Epithelial cell of esophagus (primary cell): ENCODE data around the gene NEK6.

Experiments used
- DNase-seq: peaks from one replicate; pipeline ENCODE4 v3.0.0; 2010; ENCODE audit warnings: low read depth
- H3K4me3 ChIP-seq: 2 replicates; pipeline ENCODE4 v1.5.1; 2011; ENCODE audit warnings: mild to moderate bottlenecking, low read length, control low read depth
- CTCF ChIP-seq: IDR thresholded peaks from 2 replicates; pipeline ENCODE4 v1.5.1; 2011; ENCODE audit warnings: low read depth, mild to moderate bottlenecking, low read length, control low read depth, inconsistent platforms; ENCODE audit not compliant: insufficient read depth; ENCODE audit errors: missing control alignments

NEK6 gene

GRCh38 chr9:124272979-124273378 lies 15.2 kb downstream of the NEK6 start:
- no peak for TF ChIP-seq CTCF
- H3K4me3 ChIP-seq, result no peak overlapping the region
- DNase-seq, result no peak

DNA sequence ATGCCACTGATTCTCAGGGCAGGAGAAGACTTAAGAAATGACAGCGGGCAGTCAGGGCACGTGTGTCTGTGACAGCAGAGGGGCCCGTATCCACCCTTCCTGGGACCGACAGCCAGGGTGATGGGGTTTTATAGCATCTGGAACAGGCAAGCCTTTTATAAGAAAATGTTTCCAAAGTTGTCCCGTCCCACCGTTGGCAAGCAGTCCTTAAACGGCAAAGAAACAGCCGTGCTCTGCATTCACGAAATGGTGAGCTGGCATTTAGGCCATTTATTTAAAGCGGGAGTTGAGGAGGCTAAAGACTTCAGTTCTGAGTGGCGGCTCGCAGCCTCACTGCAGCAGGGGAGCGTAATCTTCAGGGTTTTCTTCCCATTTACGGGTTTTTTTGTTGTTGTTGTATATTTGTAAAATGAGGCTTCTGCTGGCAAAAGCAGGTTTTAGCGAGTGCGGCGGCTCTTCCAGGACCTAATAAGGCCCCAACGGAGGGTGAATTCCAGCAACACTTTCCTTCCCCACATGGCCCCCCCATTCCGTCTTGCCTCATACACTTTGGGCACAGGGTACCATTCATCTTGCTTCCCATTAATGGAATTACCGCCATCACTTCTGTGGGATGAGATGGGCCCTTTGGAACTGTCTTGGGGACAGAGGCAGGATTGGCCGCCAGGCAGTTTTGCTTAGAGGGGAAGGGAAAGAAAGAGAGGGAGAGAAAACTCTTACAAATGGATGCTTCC lies 15.8 kb downstream of the NEK6 start:
- TF ChIP-seq CTCF, result no peak
- no peak overlapping the region for H3K4me3 ChIP-seq
- no peak for DNase-seq

DNA sequence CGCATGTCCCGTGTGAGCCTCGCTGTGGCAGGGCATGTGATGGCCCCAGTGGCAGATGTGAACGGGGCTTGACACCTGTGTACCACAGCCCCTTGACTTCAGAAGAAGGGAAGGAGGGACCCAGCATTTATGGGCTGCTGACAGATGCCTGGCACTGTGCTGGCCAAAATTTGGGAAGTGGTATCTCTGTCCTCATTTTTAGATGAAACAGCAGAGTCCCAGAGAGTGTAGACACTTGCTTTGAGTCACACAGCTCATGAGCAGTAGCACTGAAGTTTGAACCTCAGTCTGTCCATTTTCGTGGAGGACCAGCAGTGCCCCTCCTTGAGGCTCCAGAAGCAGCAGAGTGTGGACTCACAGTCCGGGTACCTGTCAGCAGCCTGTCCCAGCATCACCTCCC lies 16.5 kb downstream of the NEK6 start:
- no peak for TF ChIP-seq CTCF
- DNase-seq, result no peak
- no peak overlapping the region for H3K4me3 ChIP-seq

DNA sequence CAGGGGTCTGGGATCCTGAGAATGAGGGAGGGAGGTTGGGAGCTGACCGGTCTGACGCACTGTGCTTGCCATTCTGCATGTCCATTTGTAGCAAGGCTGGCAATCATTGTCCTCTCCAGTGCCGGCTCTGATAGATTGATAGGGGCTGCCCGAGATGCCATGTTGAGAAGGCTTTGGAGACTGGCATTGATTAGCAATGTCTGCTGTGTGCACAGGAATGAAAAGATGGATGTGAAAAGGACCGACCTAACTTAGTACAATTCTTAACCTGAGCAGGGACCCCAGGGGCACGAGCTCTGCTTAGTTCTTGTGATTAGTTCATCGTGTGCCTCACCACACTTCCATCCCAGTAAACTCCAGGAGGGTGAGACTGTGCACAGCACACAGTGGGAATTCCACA lies 17.0 kb downstream of the NEK6 start:
- no peak overlapping the region for H3K4me3 ChIP-seq
- no peak for DNase-seq
- TF ChIP-seq CTCF, result no peak

GRCh38 chr9:124277420-124277819 lies 19.7 kb downstream of the NEK6 start:
- no peak for TF ChIP-seq CTCF
- no peak for DNase-seq
- no peak overlapping the region for H3K4me3 ChIP-seq

DNA sequence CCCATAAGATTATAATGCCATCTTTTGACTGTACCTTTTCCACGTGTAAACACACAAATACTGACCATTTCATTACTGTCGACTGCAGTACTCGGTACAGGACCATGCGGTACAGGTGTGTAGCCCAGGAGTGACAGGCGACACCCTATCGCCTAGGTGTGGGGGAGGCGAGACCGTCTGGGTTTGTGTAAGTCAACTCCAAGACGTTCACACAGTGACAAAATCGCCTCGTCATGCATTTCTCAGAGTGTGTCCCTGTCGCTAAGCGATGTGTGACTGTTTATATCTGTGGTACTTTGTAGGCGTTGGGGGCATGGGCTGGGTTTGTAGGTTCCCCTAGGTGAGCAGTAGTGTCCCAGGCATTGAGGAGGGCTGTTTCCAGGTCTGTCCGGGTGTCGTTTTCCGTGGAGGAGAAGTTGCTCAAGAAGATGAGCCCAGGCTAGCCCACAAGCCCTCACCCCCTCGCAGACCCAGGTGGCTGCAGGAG lies 20.3 kb downstream of the NEK6 start:
- no peak for DNase-seq
- no peak overlapping the region for H3K4me3 ChIP-seq
- no peak for TF ChIP-seq CTCF
